HepG2 (cell line): ENCODE measurements around the gene GRIP1.

Source experiments
- RNF2 ChIP-seq: fragments of 450-650 bp; conservative IDR thresholded peaks from 2 replicates; pipeline ENCODE4 v1.6.1; 2016; ENCODE audit warnings: low read depth
- TBL1XR1 ChIP-seq: fragments of 150-350 bp; IDR thresholded peaks from 2 replicates; pipeline ENCODE4 v1.6.1; 2014; ENCODE audit warnings: borderline replicate concordance, low read length; ENCODE audit not compliant: partially characterized antibody
- TF ChIP-seq, protein P1 (sequence below): sonication (generic); formaldehyde crosslinking; IDR thresholded peaks from 2 replicates; pipeline ENCODE4 v1.4.0; 2020; ENCODE audit warnings: missing genetic modification reagents
- TF ChIP-seq, protein P2 (sequence below): sonication (generic); formaldehyde crosslinking; IDR thresholded peaks from 2 replicates; pipeline ENCODE4 v1.5.0; 2020; ENCODE audit warnings: mild to moderate bottlenecking, missing genetic modification reagents, moderate library complexity

DNA sequence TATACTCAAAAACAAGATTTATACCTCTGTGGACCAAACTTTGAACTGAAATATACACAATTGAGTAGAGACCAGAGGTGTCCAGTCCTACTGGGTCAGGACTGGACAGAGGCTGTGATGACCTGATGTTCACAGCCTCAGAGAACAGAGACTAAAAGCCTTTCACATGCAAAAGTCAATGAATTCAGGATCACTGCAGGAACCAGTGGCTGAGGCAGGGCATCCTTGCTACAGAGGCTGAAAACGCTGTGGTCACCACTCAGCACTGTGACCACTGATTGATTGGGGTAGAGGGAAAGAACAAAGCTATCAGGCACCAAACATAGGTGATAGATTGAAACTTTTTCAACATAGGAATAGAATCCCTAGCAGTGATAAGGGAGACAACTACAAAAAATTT, 25.1 kb downstream of the GRIP1 start:
- TF ChIP-seq, protein P1, sequence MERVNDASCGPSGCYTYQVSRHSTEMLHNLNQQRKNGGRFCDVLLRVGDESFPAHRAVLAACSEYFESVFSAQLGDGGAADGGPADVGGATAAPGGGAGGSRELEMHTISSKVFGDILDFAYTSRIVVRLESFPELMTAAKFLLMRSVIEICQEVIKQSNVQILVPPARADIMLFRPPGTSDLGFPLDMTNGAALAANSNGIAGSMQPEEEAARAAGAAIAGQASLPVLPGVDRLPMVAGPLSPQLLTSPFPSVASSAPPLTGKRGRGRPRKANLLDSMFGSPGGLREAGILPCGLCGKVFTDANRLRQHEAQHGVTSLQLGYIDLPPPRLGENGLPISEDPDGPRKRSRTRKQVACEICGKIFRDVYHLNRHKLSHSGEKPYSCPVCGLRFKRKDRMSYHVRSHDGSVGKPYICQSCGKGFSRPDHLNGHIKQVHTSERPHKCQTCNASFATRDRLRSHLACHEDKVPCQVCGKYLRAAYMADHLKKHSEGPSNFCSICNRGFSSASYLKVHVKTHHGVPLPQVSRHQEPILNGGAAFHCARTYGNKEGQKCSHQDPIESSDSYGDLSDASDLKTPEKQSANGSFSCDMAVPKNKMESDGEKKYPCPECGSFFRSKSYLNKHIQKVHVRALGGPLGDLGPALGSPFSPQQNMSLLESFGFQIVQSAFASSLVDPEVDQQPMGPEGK = no peak
- TF ChIP-seq, protein P2, sequence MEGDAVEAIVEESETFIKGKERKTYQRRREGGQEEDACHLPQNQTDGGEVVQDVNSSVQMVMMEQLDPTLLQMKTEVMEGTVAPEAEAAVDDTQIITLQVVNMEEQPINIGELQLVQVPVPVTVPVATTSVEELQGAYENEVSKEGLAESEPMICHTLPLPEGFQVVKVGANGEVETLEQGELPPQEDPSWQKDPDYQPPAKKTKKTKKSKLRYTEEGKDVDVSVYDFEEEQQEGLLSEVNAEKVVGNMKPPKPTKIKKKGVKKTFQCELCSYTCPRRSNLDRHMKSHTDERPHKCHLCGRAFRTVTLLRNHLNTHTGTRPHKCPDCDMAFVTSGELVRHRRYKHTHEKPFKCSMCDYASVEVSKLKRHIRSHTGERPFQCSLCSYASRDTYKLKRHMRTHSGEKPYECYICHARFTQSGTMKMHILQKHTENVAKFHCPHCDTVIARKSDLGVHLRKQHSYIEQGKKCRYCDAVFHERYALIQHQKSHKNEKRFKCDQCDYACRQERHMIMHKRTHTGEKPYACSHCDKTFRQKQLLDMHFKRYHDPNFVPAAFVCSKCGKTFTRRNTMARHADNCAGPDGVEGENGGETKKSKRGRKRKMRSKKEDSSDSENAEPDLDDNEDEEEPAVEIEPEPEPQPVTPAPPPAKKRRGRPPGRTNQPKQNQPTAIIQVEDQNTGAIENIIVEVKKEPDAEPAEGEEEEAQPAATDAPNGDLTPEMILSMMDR (CRISPR knock-in tag) = no peak
- TF ChIP-seq TBL1XR1 (no peak), RNF2 (no peak)
